ENCODE data around the gene WBP1L.
"Not testable (repeated sequence)": the region's sequence is repeated elsewhere in the genome, so short reads cannot be mapped to it uniquely, and the experiment has no call there.

WBP1L gene

GRCh38 chr10:102850025-102850518 lies 106.3 kb downstream of the WBP1L start:
- no peak for DNase-seq

GRCh38 chr10:102853237-102853636 lies 109.5 kb downstream of the WBP1L start:
- not testable (repeated sequence) for DNase-seq

- DNase-seq: peak; percentile 39
These were observed 112.1 kb downstream of the WBP1L start for GRCh38 chr10:102855731-102856436.

GRCh38 chr10:102856758-102857424 lies 113.1 kb downstream of the WBP1L start:
- no peak for DNase-seq

GRCh38 chr10:102859911-102860310 lies 116.2 kb downstream of the WBP1L start:
- no peak for DNase-seq

GRCh38 chr10:102863660-102864059 lies 119.9 kb downstream of the WBP1L start:
- no peak for DNase-seq

- DNase-seq: no peak
These were observed 121.9 kb downstream of the WBP1L start for GRCh38 chr10:102865620-102866019.
